ENCODE results near the gene OR2V2.

The OR2V2 gene

DNA sequence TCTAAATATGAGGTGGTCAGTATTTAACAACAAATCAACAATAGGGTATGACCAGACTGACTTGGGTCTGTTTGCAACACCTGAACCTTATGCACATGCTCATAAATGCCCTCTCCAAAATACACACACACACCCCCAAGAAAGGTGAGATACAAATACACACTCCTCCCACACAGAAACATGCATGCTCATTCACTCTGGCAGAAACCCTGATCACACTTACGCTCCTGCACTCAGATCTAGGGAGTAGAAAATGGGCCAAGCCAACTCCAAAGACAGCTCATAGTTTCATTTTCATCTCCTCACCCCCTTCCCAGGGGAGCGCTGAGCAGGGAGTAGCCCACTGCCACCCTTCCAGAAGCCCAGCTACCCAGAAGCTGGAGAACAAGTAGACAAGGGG is 46.3 kb downstream of the OR2V2 start:
- DNase-seq, result no peak

- DNase-seq, result no peak
These were observed 47.3 kb downstream of the OR2V2 start for GRCh38 chr5:181194489-181195248.

DNA sequence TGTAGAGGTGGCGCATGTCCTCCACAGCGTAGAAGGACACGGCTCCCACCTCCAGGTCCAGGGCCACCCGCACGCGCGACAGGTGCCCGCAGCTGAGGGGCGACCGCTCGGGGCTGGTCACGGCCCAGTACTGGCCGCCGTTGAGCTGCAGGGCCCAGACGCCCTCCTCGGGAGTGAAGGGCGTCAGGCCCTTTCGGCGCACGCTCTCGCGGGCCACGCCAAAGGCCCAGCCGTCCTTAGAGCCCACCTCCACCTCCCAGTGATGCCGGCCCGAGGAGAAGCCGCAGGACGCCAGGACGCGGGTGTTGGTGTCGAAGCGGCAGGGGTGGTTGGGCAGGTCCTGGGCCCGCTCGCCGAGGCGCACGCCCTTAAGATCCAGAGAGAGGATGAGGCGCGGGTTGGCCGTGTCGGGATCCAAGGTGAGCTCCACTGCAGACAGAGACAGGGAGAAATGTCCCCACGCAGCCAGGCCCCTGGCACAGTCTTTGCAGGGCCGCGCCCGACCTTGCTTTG is 47.9 kb downstream of the OR2V2 start:
- no peak for DNase-seq

DNA sequence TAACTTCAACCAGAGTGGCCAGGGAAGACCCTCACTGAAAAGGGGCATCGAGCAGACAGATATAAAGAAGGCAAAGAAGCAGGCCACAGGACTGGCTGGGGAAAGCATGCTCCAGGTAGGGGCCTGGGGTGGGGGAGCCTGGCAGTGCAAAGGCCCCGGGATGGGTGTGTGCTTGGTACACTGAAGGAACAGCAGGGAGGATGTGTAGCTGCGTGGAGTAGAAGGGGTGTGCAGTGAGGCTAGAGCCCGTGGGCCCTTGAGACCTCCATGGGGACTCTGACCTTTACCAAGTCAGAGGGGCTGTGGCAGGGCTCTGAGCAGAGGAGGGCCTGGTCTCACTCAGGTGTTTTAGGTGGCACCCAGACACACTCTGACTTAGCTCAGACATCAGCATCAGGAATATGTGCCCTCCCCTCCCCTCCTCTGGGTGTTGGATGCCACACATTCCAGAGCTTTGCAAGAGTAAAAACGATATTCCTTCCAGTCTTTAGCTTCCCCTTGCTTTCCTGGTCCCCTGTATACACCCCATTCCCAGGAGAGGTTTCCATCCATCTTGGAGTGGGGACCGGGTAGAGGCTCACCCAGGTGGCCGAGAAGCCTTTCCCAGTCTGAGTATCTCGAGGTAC is 50.1 kb downstream of the OR2V2 start:
- no peak for DNase-seq

GRCh38 chr5:181198106-181198685 is 50.8 kb downstream of the OR2V2 start:
- DNase-seq, result no peak

DNA sequence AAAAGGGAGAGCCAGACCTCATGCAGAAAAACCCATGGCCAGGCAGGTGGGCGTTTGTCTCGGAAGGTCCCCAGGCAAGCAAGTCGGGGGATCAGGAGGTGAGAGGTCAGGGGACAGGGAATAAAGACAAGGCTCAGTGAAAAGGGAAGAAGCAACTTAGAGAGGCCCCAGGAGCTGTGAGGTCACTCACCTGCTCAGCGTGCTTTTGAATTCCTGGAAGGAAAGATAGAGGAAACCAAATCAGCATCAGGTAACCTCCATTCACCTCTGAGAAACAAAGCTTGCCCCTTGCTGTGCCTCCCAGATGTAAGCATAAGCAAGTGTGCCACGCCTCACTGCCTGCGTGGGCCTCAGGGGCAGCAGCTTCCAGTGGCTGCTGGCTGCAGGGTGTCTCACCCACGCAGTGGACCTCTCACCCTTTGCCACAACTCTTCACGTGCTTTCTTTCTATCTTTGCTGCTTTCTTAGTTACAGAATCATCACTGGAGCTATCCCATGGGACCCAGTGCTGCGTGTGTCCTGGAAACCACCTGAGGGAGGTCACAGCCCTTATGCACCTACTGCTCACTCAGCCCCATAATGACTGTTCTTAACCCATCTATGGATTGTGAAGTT is 51.6 kb downstream of the OR2V2 start:
- DNase-seq, result no peak

DNA sequence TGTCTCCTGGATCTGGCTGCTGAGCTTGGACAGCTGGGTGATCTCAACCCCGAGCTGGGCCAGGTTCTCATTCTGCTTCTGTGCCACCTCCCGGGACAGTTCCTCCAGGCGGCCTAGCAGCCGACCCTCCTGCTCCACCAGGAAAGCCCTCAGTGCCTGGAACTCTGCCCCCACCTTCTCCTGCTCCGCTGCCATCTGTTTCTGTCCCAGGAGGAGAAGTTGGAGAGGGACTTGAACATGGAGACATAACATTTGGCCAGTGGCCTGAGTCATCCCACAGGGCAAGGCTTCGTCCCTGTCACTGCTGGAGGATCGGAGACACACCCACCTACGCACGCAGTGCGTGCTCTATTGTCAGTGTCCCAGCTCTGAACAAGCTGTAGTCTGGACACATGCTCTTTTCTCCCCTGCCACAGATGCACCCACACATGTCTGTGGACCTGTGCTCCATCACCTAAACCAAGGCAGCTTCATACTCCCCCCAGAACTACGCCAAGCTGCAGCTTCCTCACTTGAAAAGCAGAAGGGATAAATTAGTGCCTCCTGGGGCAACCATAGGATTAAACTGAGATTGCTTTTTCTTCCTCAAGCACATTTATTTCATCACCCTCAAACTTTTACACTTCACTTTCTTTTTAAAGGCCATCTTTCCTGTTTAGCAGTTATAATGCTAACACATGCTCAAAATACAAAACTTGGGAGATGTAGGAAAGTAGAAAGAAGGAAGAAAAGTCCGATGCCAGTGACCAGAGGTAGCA is 52.7 kb downstream of the OR2V2 start:
- no peak for DNase-seq

- DNase-seq, result no peak
These were observed 53.4 kb downstream of the OR2V2 start for GRCh38 chr5:181200816-181201215.

DNA sequence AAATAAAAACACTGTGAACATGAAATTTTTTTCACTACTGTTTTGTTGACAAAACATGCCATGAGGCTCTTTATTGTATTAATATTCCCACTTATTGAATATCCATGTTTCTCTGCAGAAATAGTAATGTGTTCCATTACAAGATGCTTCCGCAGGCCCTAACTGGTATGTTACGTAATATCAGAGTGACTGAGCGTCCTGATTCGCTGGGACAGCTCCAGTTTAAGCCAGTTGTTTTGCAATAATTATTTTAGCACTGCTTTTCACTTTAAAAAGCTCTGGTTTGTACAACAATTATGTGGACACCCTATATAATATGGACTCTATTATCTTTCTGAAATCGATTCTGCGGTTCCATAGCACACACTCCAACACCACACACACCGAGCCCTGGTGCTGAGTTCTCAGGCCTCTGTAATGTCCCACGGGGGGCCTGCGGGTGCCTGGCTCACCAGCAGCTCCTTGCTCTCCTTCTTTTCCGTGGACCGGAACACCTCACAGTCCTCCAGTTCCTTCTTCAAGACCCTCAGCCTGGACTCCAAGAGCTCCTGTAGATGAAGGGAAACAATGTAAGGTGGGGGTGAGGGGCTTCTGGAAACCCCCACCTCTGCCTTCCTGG is 55.8 kb downstream of the OR2V2 start:
- no peak for DNase-seq

GRCh38 chr5:181203777-181204112 is 56.4 kb downstream of the OR2V2 start:
- no peak for DNase-seq

- DNase-seq, result peak; percentile 68
These were observed 56.9 kb downstream of the OR2V2 start for GRCh38 chr5:181204113-181204825.

DNA sequence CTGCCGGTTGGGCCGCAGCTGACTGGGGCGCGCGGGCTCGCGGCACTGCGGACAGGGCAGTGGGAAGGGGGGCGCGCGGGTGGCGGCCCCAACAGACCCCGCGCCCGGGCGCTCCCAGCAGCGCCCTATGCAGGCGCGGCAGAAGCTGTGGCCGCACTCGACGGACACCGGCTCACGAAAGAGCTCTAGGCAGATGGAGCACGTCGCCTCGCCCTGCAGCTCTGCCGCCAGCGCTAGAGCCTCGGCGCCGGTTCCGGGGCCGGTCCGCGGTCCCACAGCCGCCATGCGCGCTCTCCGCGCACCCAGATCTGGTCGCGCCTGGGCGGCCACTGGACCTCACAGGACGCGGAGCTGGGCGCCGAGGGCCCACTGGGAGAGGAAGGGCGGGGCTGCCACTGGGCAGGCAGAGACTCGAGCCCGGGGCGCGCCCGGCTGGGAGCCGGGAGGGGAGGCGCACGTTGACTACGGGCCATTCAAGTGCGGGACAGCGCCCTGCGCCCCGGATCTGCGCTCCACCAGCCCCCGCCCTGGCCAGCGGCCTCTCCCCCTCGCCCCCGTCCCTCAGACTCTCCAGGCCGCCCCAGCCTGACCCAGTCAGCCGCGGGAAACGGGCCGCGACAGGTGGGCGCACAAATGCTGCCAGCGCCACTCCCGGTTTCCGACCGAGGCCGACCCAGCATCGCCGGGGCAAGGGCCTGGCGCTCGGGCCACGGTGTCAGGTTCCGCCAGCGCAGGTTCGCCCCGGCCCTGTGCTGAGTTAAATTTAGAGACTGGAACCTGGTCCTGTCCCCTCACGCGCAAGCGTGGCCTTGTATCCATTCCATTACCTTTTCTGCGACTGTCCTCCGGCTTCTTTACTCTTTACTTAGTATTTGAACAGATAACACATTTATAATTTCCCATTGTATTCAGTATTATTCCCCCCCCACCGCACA is 57.7 kb downstream of the OR2V2 start, which contains the start of gene TRIM7:
TRIM7 (minus strand) TSS at position 371 of the 935 bp plus-strand sequence; CDS start at position 285, 86 bp downstream.
- DNase-seq, result peak; percentile 73

GRCh38 chr5:181205761-181206649 is 58.6 kb downstream of the OR2V2 start:
- DNase-seq, result no peak

DNA sequence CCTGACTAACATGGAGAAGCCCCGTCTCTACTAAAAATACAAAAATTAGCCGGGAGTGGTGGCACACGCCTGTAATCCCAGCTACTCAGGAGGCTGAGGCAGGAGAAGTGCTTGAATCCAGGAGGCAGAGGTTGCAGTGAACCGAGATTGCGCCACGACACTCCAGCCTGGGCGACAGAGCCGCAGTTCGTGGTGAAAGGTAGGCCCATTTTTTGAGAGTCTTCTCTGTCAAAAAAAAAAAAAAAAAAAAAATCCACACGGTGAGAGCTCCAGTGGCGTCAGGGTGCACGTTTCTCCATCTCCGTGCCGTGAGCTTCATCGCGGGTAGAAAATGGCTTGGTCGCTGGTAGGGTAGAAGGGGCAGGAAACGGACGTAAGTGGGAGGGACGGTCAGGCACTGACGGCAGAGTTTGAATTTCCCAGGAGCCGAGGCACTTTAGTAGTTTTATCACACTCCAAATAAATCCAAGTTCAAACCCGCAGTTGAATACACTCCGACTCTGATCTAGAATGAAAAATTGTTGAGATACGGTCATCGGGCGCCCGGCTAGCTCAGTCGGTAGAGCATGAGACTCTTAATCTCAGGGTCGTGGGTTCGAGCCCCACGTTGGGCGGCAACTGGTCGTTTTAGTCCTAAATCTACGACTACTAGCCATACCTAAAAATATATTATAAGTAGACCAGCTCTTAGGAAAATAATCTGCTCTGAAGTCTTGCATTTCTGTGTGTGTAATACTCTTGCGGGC is 60.0 kb downstream of the OR2V2 start:
- peak; percentile 99 for DNase-seq

DNA sequence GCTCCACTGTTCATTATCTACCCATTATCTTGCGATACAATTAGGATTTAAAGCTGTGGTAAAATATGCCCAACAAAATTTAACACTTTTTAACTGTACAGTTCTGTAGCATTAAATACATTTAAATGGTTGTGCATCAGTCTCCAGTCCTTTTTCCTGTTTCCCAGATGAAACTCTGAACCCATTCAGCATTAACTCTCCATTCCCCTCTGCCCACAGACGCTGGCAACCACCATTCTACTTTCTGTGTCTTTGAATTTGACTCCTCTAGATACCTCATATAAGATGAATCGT is 60.5 kb downstream of the OR2V2 start:
- no peak for DNase-seq

Measured in activated CD8-positive, alpha-beta memory T cell treated with anti-CD3 and anti-CD28 coated beads, Interleukin-2, amount 50 U/mL, for 48 hours (primary cell).